ENCODE results near the gene ANO10.

The ANO10 gene

GRCh38 chr3:43406643-43407023, 215.2 kb downstream of the ANO10 start:
- FAIRE-seq = no peak

- no peak for FAIRE-seq
Measured at GRCh38 chr3:43405888-43406642, 215.7 kb downstream of the ANO10 start.

- no peak for FAIRE-seq
Measured at GRCh38 chr3:43400781-43401730, 220.8 kb downstream of the ANO10 start.

GRCh38 chr3:43400167-43400566, 221.6 kb downstream of the ANO10 start:
- no peak for FAIRE-seq

- FAIRE-seq = no peak
Measured at GRCh38 chr3:43399034-43399433, 222.8 kb downstream of the ANO10 start.

- FAIRE-seq = no peak
Measured at GRCh38 chr3:43394041-43394554, 227.7 kb downstream of the ANO10 start.

GRCh38 chr3:43391621-43392020, 230.2 kb downstream of the ANO10 start:
- no peak for FAIRE-seq

- FAIRE-seq = no peak
Measured at GRCh38 chr3:43390255-43390588, 231.6 kb downstream of the ANO10 start.

GRCh38 chr3:43389388-43390254, 232.2 kb downstream of the ANO10 start:
- FAIRE-seq = no peak

GRCh38 chr3:43388915-43389314, 232.9 kb downstream of the ANO10 start:
- FAIRE-seq = no peak

GRCh38 chr3:43388175-43388574, 233.6 kb downstream of the ANO10 start:
- no peak for FAIRE-seq

- FAIRE-seq = no peak
Measured at GRCh38 chr3:43379343-43379742, 242.5 kb downstream of the ANO10 start.

GRCh38 chr3:43378066-43378935, 243.5 kb downstream of the ANO10 start:
- FAIRE-seq = no peak

GRCh38 chr3:43373560-43373928, 248.3 kb downstream of the ANO10 start:
- FAIRE-seq = no peak

GRCh38 chr3:43372809-43373559, 248.8 kb downstream of the ANO10 start:
- FAIRE-seq = no peak

- FAIRE-seq = no peak
Measured at GRCh38 chr3:43372007-43372740, 249.6 kb downstream of the ANO10 start.

- FAIRE-seq = no peak
Measured at GRCh38 chr3:43371494-43371893, 250.3 kb downstream of the ANO10 start.

GRCh38 chr3:43370293-43370980, 251.4 kb downstream of the ANO10 start:
- FAIRE-seq = no peak

- FAIRE-seq = no peak
Measured at GRCh38 chr3:43369404-43370292, 252.2 kb downstream of the ANO10 start.

Data from G401.6 (cell line).